ENCODE data around the gene RNF212. TPM values are rescaled to one million over a fixed set of nuclear protein-coding genes. Genes with fewer than 3 reads are reported as not detected.

RNF212 gene, protein sequence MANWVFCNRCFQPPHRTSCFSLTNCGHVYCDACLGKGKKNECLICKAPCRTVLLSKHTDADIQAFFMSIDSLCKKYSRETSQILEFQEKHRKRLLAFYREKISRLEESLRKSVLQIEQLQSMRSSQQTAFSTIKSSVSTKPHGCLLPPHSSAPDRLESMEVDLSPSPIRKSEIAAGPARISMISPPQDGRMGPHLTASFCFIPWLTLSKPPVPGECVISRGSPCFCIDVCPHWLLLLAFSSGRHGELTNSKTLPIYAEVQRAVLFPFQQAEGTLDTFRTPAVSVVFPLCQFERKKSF
- total RNA-seq (2014; rRNA removed) (not detected in 2 replicates), Bru-seq, nascent RNA (percentile 2 among the genes with signal in this experiment), BruChase-seq, experiment 1, labeled RNA remaining after a 6-hour chase (percentile 2 among the genes with signal in this experiment), BruChase-seq, experiment 2, labeled RNA remaining after a 2-hour chase (not detected)
- long read RNA-seq, partial matches to known transcripts: 0 of 1 reads
- long read RNA-seq, other reads (novel, unspliced or antisense): 1 of 1 reads

GRCh38 chr4:1113311-1114009, at the start of gene RNF212:
RNF212 (minus strand) TSS chr4:1113564; CDS start chr4:1113464, 100 bp downstream.
- no peak within 1 kb of the TSS for H3K4me3 ChIP-seq (ENCODE audit: low read length)
- no peaks in the 10 kb centered on the region for H3K9me3 ChIP-seq (ENCODE audit: low read length)
- H3K27me3 ChIP-seq (ENCODE audit: low read length): peaks cover 12% of the 10 kb centered on the region; the same call in 1 of the 2 replicates
- H2AFZ ChIP-seq (ENCODE audit: low read length): no peak within 1 kb of the TSS
- H3K36me3 ChIP-seq (ENCODE audit: low read depth, low read length): no peaks in the 10 kb centered on the region
- H3K4me2 ChIP-seq (ENCODE audit: low read length): no peak within 1 kb of the TSS
- no peak within 1 kb of the TSS for H3K9ac ChIP-seq (ENCODE audit: low read length)
- no peaks in the 10 kb centered on the region for H3F3A ChIP-seq (ENCODE audit: low read length, unreplicated experiment)
- H3K79me2 ChIP-seq (ENCODE audit: low read length): no peaks in the 10 kb centered on the region
- POLR2A ChIA-PET (ENCODE audit: unreplicated experiment): no interaction called here
- TF ChIP-seq EZH2 (IDR thresholded peaks at IDR 0.05; ENCODE audit: low read length, unreplicated experiment): no peak
- no peak for TF ChIP-seq EZH2phosphoT487 (IDR thresholded peaks at IDR 0.05; ENCODE audit: borderline replicate concordance, low read length)
- TF ChIP-seq CTCF (conservative IDR thresholded peaks at IDR 0.05; ENCODE audit: low read depth, low read length): no peak
- CTCF ChIA-PET: no interaction called here
- no peaks in the 10 kb centered on the region for H4K20me1 ChIP-seq (ENCODE audit: low read length)
- H3K9me2 ChIP-seq (replicated peaks; ENCODE audit: low read length): no peaks in the 10 kb centered on the region
- intact Hi-C loops (cut with micrococcal nuclease): no loop called here
- H3K4me1 ChIP-seq (ENCODE audit: insufficient read depth, low read length): no peaks in the 10 kb centered on the region
- BruUV-seq (replicated peaks): no TSS peak
- DNase-seq: no peak
- H3K27ac ChIP-seq (ENCODE audit: low read length): no peak within 1 kb of the TSS
- no peak for ATAC-seq

- ATAC-seq: no peak
- H2AFZ ChIP-seq (ENCODE audit: low read length): no peak overlapping the region
Measured at GRCh38 chr4:1160351-1160750, 47.0 kb upstream of the RNF212 start.

More at GRCh38 chr4:1160351-1160750, 47.0 kb upstream of the RNF212 start:
- no TSS peak for BruUV-seq (replicated peaks)
- Histone ChIP-seq H3K9me3 (ENCODE audit: low read length) (no peaks in the 10 kb centered on the region), H3K4me3 (ENCODE audit: low read length) (no peak overlapping the region), H3K9ac (ENCODE audit: low read length) (no peak overlapping the region), H3K79me2 (ENCODE audit: low read length) (no peaks in the 10 kb centered on the region), H3F3A (ENCODE audit: low read length, unreplicated experiment) (no peaks in the 10 kb centered on the region), H3K4me2 (ENCODE audit: low read length) (no peak overlapping the region), H3K27me3 (ENCODE audit: low read length) (peaks cover 5% of the 10 kb centered on the region; the same call in 1 of the 2 replicates), H3K27ac (ENCODE audit: low read length) (no peak overlapping the region), H4K20me1 (ENCODE audit: low read length) (no peaks in the 10 kb centered on the region), H3K4me1 (ENCODE audit: insufficient read depth, low read length) (no peaks in the 10 kb centered on the region), H3K9me2 (replicated peaks; ENCODE audit: low read length) (no peaks in the 10 kb centered on the region), H3K36me3 (ENCODE audit: low read depth, low read length) (no peaks in the 10 kb centered on the region)
- ChIA-PET POLR2A (ENCODE audit: unreplicated experiment) (interaction anchor here (0.6 kb wide), 1 partner anchor 59 kb away, joined by 3 read pairs; no protein-coding TSS in a partner anchor), CTCF (no interaction called here)
- intact Hi-C loops (cut with micrococcal nuclease): no loop called here
- DNase-seq: no peak
- TF ChIP-seq EZH2 (IDR thresholded peaks at IDR 0.05; ENCODE audit: low read length, unreplicated experiment) (no peak), CTCF (conservative IDR thresholded peaks at IDR 0.05; ENCODE audit: low read depth, low read length) (no peak), EZH2phosphoT487 (IDR thresholded peaks at IDR 0.05; ENCODE audit: borderline replicate concordance, low read length) (no peak)
